IMR-90 (cell line): ENCODE results near the gene IGSF9B. TPM values are rescaled to one million over a fixed set of nuclear protein-coding genes. Genes with fewer than 3 reads are reported as not detected.

ENCODE experiments used
- ATAC-seq: fragments of 200-7000 bp; cut with Tn5 transposase; 2 replicates; pipeline ENCODE4 v1.9.1; 2020; ENCODE audit warnings: low read depth, mild to moderate bottlenecking, moderate library complexity
- BruUV-seq: library from RNA; stranded (reverse); fragments of 400-500 nt; replicated peaks from 2 replicates; lab custom pipeline; 2021; lab: Mats Ljungman, UMichigan
- CTCF ChIA-PET: fragments of 300-600 bp; formaldehyde crosslinking; extraction: SDS; loops from one replicate; lab custom pipeline; 2021; ENCODE audit warnings: antibody characterized with exemption; lab: Yijun Ruan, JAX
- POLR2A ChIA-PET: fragments of 300-600 bp; sonication (Branson Sonifier 250); formaldehyde crosslinking; loops from one replicate; lab custom pipeline; 2022; ENCODE audit warnings: antibody characterized with exemption; ENCODE audit not compliant: unreplicated experiment; lab: Charles Lee
- DNase-seq: peaks from one replicate; pipeline ENCODE4 v3.0.0; 2013
- H2AFZ ChIP-seq: replicated peaks from 2 replicates; pipeline ENCODE3; 2013; ENCODE audit warnings: low read length, mild to moderate bottlenecking; ENCODE audit not compliant: poor library complexity
- H2AK5ac ChIP-seq: 2 replicates; pipeline ENCODE4 v1.6.1; 2013; ENCODE audit warnings: low read depth, low read length, inconsistent platforms
- H2AK9ac ChIP-seq: replicated peaks from 2 replicates; pipeline ENCODE3; 2013; ENCODE audit warnings: mild to moderate bottlenecking, low read depth, low read length, moderate library complexity; ENCODE audit not compliant: poor library complexity
- H2BK120ac ChIP-seq: 2 replicates; pipeline ENCODE4 v1.6.1; 2013; ENCODE audit warnings: low read depth, low read length, inconsistent platforms
- H2BK15ac ChIP-seq: 3 replicates; pipeline ENCODE4 v1.6.1; 2013; ENCODE audit warnings: low read depth, low read length, inconsistent platforms
- H2BK20ac ChIP-seq: 2 replicates; pipeline ENCODE4 v1.6.1; 2013; ENCODE audit warnings: low read depth, mild to moderate bottlenecking, inconsistent platforms, low read length, moderate library complexity
- H2BK5ac ChIP-seq: 2 replicates; pipeline ENCODE4 v1.6.1; 2013; ENCODE audit warnings: mild to moderate bottlenecking, low read depth, low read length, inconsistent platforms; ENCODE audit not compliant: poor library complexity, severe bottlenecking
- H3K14ac ChIP-seq: replicated peaks from 2 replicates; pipeline ENCODE4 v1.6.1; 2013; ENCODE audit warnings: low read depth, low read length, inconsistent platforms
- H3K18ac ChIP-seq: 2 replicates; pipeline ENCODE4 v1.6.1; 2013; ENCODE audit warnings: low read depth, low read length, control low read depth
- H3K23ac ChIP-seq: 2 replicates; pipeline ENCODE4 v1.6.1; 2013; ENCODE audit warnings: low read depth, low read length, inconsistent platforms
- H3K27ac ChIP-seq: 2 replicates; pipeline ENCODE4 v1.5.1; 2013; ENCODE audit warnings: mild to moderate bottlenecking, control low read depth, low read length; ENCODE audit not compliant: insufficient read depth
- H3K27me3 ChIP-seq: 2 replicates; pipeline ENCODE4 v1.6.1; 2013; ENCODE audit warnings: low read length; ENCODE audit not compliant: control insufficient read depth, insufficient read depth
- H3K36me3 ChIP-seq: 2 replicates; pipeline ENCODE4 v1.6.1; 2013; ENCODE audit warnings: low read length, mixed read lengths; ENCODE audit not compliant: control insufficient read depth, insufficient read depth
- H3K4ac ChIP-seq: 2 replicates; pipeline ENCODE4 v1.6.1; 2013; ENCODE audit warnings: low read depth, low read length, inconsistent platforms
- H3K4me1 ChIP-seq: 2 replicates; pipeline ENCODE4 v1.6.1; 2013; ENCODE audit warnings: low read length, mixed read lengths; ENCODE audit not compliant: control insufficient read depth, insufficient read depth
- H3K4me2 ChIP-seq: 2 replicates; pipeline ENCODE4 v1.6.1; 2013; ENCODE audit warnings: low read depth, mild to moderate bottlenecking, control low read depth, low read length, moderate library complexity
- H3K4me3 ChIP-seq: 2 replicates; pipeline ENCODE4 v1.5.1; 2013; ENCODE audit warnings: low read depth, mild to moderate bottlenecking, control low read depth, low read length, moderate library complexity; ENCODE audit not compliant: insufficient read depth
- H3K56ac ChIP-seq: 2 replicates; pipeline ENCODE4 v1.6.1; 2013; ENCODE audit warnings: low read length, inconsistent platforms; ENCODE audit not compliant: insufficient read depth; ENCODE audit errors: extremely low read depth
- H3K79me1 ChIP-seq, 2 experiments: 2 replicates each; pipeline ENCODE4 v1.6.1; 2013; ENCODE audit warnings: low read length in 2 of 2, inconsistent platforms in 1 of 2, low read depth in 1 of 2
- H3K9ac ChIP-seq: 2 replicates; pipeline ENCODE4 v1.6.1; 2013; ENCODE audit warnings: low read depth, low read length, control low read depth
- H3K9me1 ChIP-seq: 2 replicates; pipeline ENCODE4 v1.6.1; 2013; ENCODE audit warnings: low read length, inconsistent platforms; ENCODE audit not compliant: insufficient read depth
- H3K9me3 ChIP-seq: 2 replicates; pipeline ENCODE4 v1.6.1; 2013; ENCODE audit warnings: low read length; ENCODE audit not compliant: control insufficient read depth, insufficient read depth
- H4K20me1 ChIP-seq: 2 replicates; pipeline ENCODE4 v1.6.1; 2013; ENCODE audit warnings: low read length, inconsistent platforms; ENCODE audit not compliant: insufficient read depth
- H4K5ac ChIP-seq: 2 replicates; pipeline ENCODE4 v1.6.1; 2013; ENCODE audit warnings: mild to moderate bottlenecking, low read depth, low read length, control low read depth
- H4K8ac ChIP-seq, 2 experiments: 2 replicates each; pipeline ENCODE4 v1.6.1; 2013; ENCODE audit warnings: low read depth in 2 of 2, low read length in 2 of 2, control low read depth in 1 of 2, inconsistent platforms in 1 of 2
- H4K91ac ChIP-seq: 2 replicates; pipeline ENCODE4 v1.6.1; 2013; ENCODE audit warnings: low read depth, low read length, inconsistent platforms; ENCODE audit not compliant: insufficient read depth
- BHLHE40 ChIP-seq: fragments of 150-350 bp; IDR thresholded peaks from 2 replicates; pipeline ENCODE4 v1.6.1; 2016; ENCODE audit warnings: mild to moderate bottlenecking, low read depth, low read length
- CEBPB ChIP-seq: IDR thresholded peaks from 2 replicates; pipeline ENCODE4 v1.6.1; 2012; ENCODE audit warnings: low read depth, low read length, improper control_type of control experiment
- CHD1 ChIP-seq: IDR thresholded peaks from 2 replicates; pipeline ENCODE4 v1.6.1; 2012; ENCODE audit warnings: low read depth, low read length, improper control_type of control experiment
- ELK1 ChIP-seq: fragments of 150-350 bp; IDR thresholded peaks from 2 replicates; pipeline ENCODE4 v1.6.1; 2016; ENCODE audit warnings: low read depth, mild to moderate bottlenecking, low read length, moderate library complexity, borderline replicate concordance
- FOS ChIP-seq: fragments of 150-350 bp; IDR thresholded peaks from 2 replicates; pipeline ENCODE4 v1.6.1; 2016; ENCODE audit warnings: low read depth, low read length
- MAZ ChIP-seq: IDR thresholded peaks from 2 replicates; pipeline ENCODE4 v1.6.1; 2012; ENCODE audit warnings: low read depth, mild to moderate bottlenecking, low read length, improper control_type of control experiment, moderate library complexity, borderline replicate concordance
- MXI1 ChIP-seq: IDR thresholded peaks from 2 replicates; pipeline ENCODE4 v1.6.1; 2012; ENCODE audit warnings: low read depth, mild to moderate bottlenecking, low read length, moderate library complexity, borderline replicate concordance
- NFE2L2 ChIP-seq: fragments of 150-350 bp; IDR thresholded peaks from 2 replicates; pipeline ENCODE4 v1.6.1; 2016; ENCODE audit warnings: low read depth, mild to moderate bottlenecking, low read length
- POLR2A ChIP-seq: IDR thresholded peaks from 2 replicates; pipeline ENCODE4 v1.6.1; 2012; ENCODE audit warnings: mild to moderate bottlenecking, low read depth, low read length
- RAD21 ChIP-seq: IDR thresholded peaks from 2 replicates; pipeline ENCODE4 v1.6.1; 2012; ENCODE audit warnings: low read length, improper control_type of control experiment
- RCOR1 ChIP-seq: IDR thresholded peaks from 2 replicates; pipeline ENCODE4 v1.6.1; 2012; ENCODE audit warnings: mild to moderate bottlenecking, low read length, improper control_type of control experiment; ENCODE audit not compliant: insufficient replicate concordance
- RFX5 ChIP-seq: IDR thresholded peaks from 2 replicates; pipeline ENCODE4 v1.8.0; 2012; ENCODE audit warnings: low read depth, mild to moderate bottlenecking, low read length, moderate library complexity
- SMC3 ChIP-seq: fragments of 150-350 bp; IDR thresholded peaks from 2 replicates; pipeline ENCODE4 v1.6.1; 2016; ENCODE audit warnings: low read depth, mild to moderate bottlenecking, antibody characterized with exemption, low read length, moderate library complexity
- USF2 ChIP-seq: fragments of 150-350 bp; IDR thresholded peaks from 2 replicates; pipeline ENCODE4 v1.6.1; 2017; ENCODE audit warnings: mild to moderate bottlenecking, antibody characterized with exemption, low read length, low read depth
- WGBS, 2 experiments: methylation state at CpG; one replicate each; pipeline versions ENCODE4 v1.1.5 to v1.1.7; 2013; ENCODE audit warnings: missing lambda C conversion rate in 2 of 2; ENCODE audit not compliant: insufficient read length in 1 of 2; ENCODE audit errors: extremely low coverage in 2 of 2; 5-methylcytosine and 5-hydroxymethylcytosine counted together
- dilution Hi-C: fragments of 300-500 bp; cut with HindIII; formaldehyde crosslinking; loops from one replicate; pipeline ENCODE4 v1.14.3; 2018; ENCODE audit warnings: low sequenced_read_pairs; ENCODE audit not compliant: unreplicated experiment
- in situ Hi-C: fragments of 300-500 bp; cut with MboI; formaldehyde crosslinking; loops from 3 replicates; pipeline ENCODE4 v1.14.3; 2019; ENCODE audit warnings: low sequenced_read_pairs, inconsistent platforms, mixed read lengths
- intact Hi-C: fragments of 100-400 bp; cut with micrococcal nuclease; formaldehyde crosslinking; loops from 2 replicates; pipeline ENCODE4 v1.10.0; 2022
- polyA plus RNA-seq, 3 experiments: library from polyadenylated mRNA; depleted of rRNA; stranded (reverse); fragments of >200 nt; gene quantifications; 2 replicates each; pipeline ENCODE4 v1.2.3, GENCODE V29; 2012; ENCODE audit warnings: low replicate concordance in 1 of 3
- total RNA-seq: library from RNA; depleted of rRNA; stranded (reverse); fragments of >200 nt; gene quantifications from 2 replicates; pipeline ENCODE4 v1.2.3, GENCODE V29; 2012

The IGSF9B gene
- total and polyA plus RNA-seq, 2 of the 4 experiments (the other 2 are of a cell fraction), result under 0.01 to 0.10 TPM

- BruUV-seq, result no TSS peak
- no CpG with 5 or more reads among the region's 14 CpGs for whole genome bisulfite sequencing, 2 experiments
- no peak overlapping the region for H3K27ac ChIP-seq
- no peak overlapping the region for H2BK120ac ChIP-seq
- intact Hi-C loops (no loop called here), dilution Hi-C loops (no loop called here), in situ Hi-C loops (no loop called here)
- H2AK9ac ChIP-seq, result no peak overlapping the region
- TF ChIP-seq ELK1 (no peak), NFE2L2 (no peak), BHLHE40 (no peak), MAZ (no peak), RFX5 (no peak), CEBPB (no peak), MXI1 (no peak), FOS (no peak), POLR2A (no peak), USF2 (no peak), RCOR1 (no peak), RAD21 (no peak), SMC3 (no peak), CHD1 (no peak)
- H3K9me3 ChIP-seq, result no peaks in the 10 kb centered on the region
- H3K18ac ChIP-seq, result no peak overlapping the region
- no peak overlapping the region for H4K91ac ChIP-seq
- no peak overlapping the region for H3K4me2 ChIP-seq
- CTCF ChIA-PET, result no interaction called here
- no peak overlapping the region for H3K23ac ChIP-seq
- DNase-seq (no peak), ATAC-seq (no peak)
- H2AK5ac ChIP-seq, result no peak overlapping the region
- H3K4me3 ChIP-seq, result no peak overlapping the region
- H3K79me1 ChIP-seq, result no peaks in the 10 kb centered on the region
- no peak overlapping the region for H2AFZ ChIP-seq
- H3K4me1 ChIP-seq, result no peaks in the 10 kb centered on the region
- POLR2A ChIA-PET, result no interaction called here
- no peaks in the 10 kb centered on the region for H3K9me1 ChIP-seq
- H4K20me1 ChIP-seq, result no peaks in the 10 kb centered on the region
- H3K27me3 ChIP-seq, result peaks cover 8% of the 10 kb centered on the region; the same call in 1 of the 2 replicates
- no peak overlapping the region for H2BK20ac ChIP-seq
- no peak overlapping the region for H4K8ac ChIP-seq
- no peak overlapping the region for H4K5ac ChIP-seq
- H2BK15ac ChIP-seq, result no peak overlapping the region
- no peak overlapping the region for H3K4ac ChIP-seq
- H3K36me3 ChIP-seq, result no peaks in the 10 kb centered on the region
- H3K9ac ChIP-seq, result no peak overlapping the region
- no peak overlapping the region for H2BK5ac ChIP-seq
- no peak overlapping the region for H3K14ac ChIP-seq
- H3K56ac ChIP-seq, result no peak overlapping the region
Observed at GRCh38 chr11:133982151-133982550, 25.4 kb upstream of the IGSF9B start.
